Activated T-helper 17 cell treated with anti-CD3 and anti-CD28 coated beads, Interleukin-2, amount 50 U/mL, for 72 hours (primary cell): ENCODE results near the gene ATP11C. TPM values are rescaled to one million over a fixed set of nuclear protein-coding genes. Genes with fewer than 3 reads are reported as not detected.

Experiments
- total RNA-seq, 2 donors: library from RNA; stranded (reverse); gene quantifications; one replicate each; pipeline ENCODE4 v1.2.3, GENCODE V29; 2022

ATP11C gene
- total RNA-seq, 2 donors from 2014 or later: 9.2 to 9.4 TPM

Other genes with a start within 250 kb of the ATP11C start
- under 1 TPM; 0.34 to 0.84 TPM for gene MCF2, start 224.9 kb downstream of the ATP11C start, total RNA-seq
- gene CXorf66, start 32.5 kb upstream of the ATP11C start, total RNA-seq: not detected